K562 (cell line): ENCODE results near the gene NSMF. TPM values are rescaled to one million over a fixed set of nuclear protein-coding genes. Genes with fewer than 3 reads are reported as not detected.

Experiments used
- ATAC-seq: fragments of 200-7000 bp; cut with Tn5 transposase; 3 replicates; pipeline ENCODE4 v1.9.1; 2020; ENCODE audit warnings: moderate library complexity
- BruUV-seq: library from RNA; stranded (reverse); fragments of 400-500 nt; replicated peaks from 2 replicates; lab custom pipeline; 2021; lab: Mats Ljungman, UMichigan
- CTCF ChIA-PET: fragments of 300-600 bp; formaldehyde crosslinking; extraction: SDS; loops from one replicate; lab custom pipeline; 2021; ENCODE audit warnings: low intra/inter-chr PET ratio; lab: Yijun Ruan, JAX
- POLR2A ChIA-PET: fragments of 300-600, 350-650 bp; sonication (Branson Sonifier 250); formaldehyde crosslinking; extraction: SDS; loops from one replicate; lab custom pipeline; 2021; ENCODE audit warnings: antibody characterized with exemption, inconsistent platforms; lab: Yijun Ruan, JAX
- DNase-seq, 4 experiments: peaks; one replicate each; pipeline versions ENCODE4 v3.0.0 to v3.0.0-alpha.2; 2011 to 2018; ENCODE audit warnings: low spot score in 3 of 4, mixed read lengths in 3 of 4; ENCODE audit errors: extremely low read depth in 1 of 4
- FAIRE-seq: peaks from 2 replicates; lab custom pipeline; 2011; peaks lifted over from hg19 to GRCh38; lab: Jason Lieb, UNC
- H2AFZ ChIP-seq: 2 replicates; pipeline ENCODE4 v1.6.0; 2011; ENCODE audit warnings: low read depth, low read length, control low read depth, inconsistent platforms
- H3K27ac ChIP-seq: fragments of 200-600 bp; 3 replicates; pipeline ENCODE4 v1.8.0; 2011; ENCODE audit warnings: low read depth, mild to moderate bottlenecking, control low read depth, inconsistent platforms, low read length, moderate library complexity, mixed read lengths; ENCODE audit errors: extremely low read depth
- H3K27me3 ChIP-seq, 2 experiments: fragments of 300-600 bp in 1 of 2; 2 replicates in 1 of 2; 3 replicates in 1 of 2; pipeline versions ENCODE4 v1.6.0 to v1.8.0; 2011; ENCODE audit warnings: inconsistent platforms in 2 of 2, low read length in 2 of 2, mild to moderate bottlenecking in 1 of 2, mixed read lengths in 1 of 2, moderate library complexity in 1 of 2; ENCODE audit not compliant: control insufficient read depth in 2 of 2, insufficient read depth in 2 of 2
- H3K36me3 ChIP-seq: fragments of 300-600 bp; 3 replicates; pipeline ENCODE4 v1.8.0; 2011; ENCODE audit warnings: mild to moderate bottlenecking, low read length, inconsistent platforms; ENCODE audit not compliant: control insufficient read depth, insufficient read depth
- H3K4me1 ChIP-seq, 2 experiments: fragments of 200-600 bp in 1 of 2; replicated peaks in 1 of 2; 2 replicates in 1 of 2; 3 replicates in 1 of 2; pipeline versions ENCODE4 v1.5.1 to v1.8.0; 2011; ENCODE audit warnings: inconsistent platforms in 2 of 2, low read length in 2 of 2, mild to moderate bottlenecking in 1 of 2, mixed read lengths in 1 of 2, moderate library complexity in 1 of 2; ENCODE audit not compliant: control insufficient read depth in 2 of 2, insufficient read depth in 2 of 2
- H3K4me2 ChIP-seq: 2 replicates; pipeline ENCODE4 v1.6.1; 2011; ENCODE audit warnings: low read length, control low read depth, inconsistent platforms, mixed read lengths; ENCODE audit not compliant: insufficient read depth
- H3K4me3 ChIP-seq: fragments of 200-600 bp; sonication (generic), shearing (Covaris generic); 2 replicates; pipeline ENCODE4 v1.5.1; 2016; ENCODE audit warnings: control low read depth, inconsistent platforms
- H3K79me2 ChIP-seq: fragments of 200-600 bp; 3 replicates; pipeline ENCODE4 v1.8.0; 2011; ENCODE audit warnings: low read length, inconsistent platforms; ENCODE audit not compliant: control insufficient read depth, insufficient read depth
- H3K9ac ChIP-seq, 2 experiments: 2 replicates each; pipeline versions ENCODE4 v1.6.0 to v1.6.1; 2011; ENCODE audit warnings: low read depth in 2 of 2, low read length in 2 of 2, control low read depth in 1 of 2, inconsistent platforms in 1 of 2, mild to moderate bottlenecking in 1 of 2, mixed read lengths in 1 of 2; ENCODE audit not compliant: insufficient read depth in 1 of 2
- H3K9me1 ChIP-seq: one replicate; pipeline ENCODE4 v1.6.0; 2011; ENCODE audit warnings: inconsistent platforms, mild to moderate bottlenecking, low read length, moderate library complexity; ENCODE audit not compliant: control insufficient read depth, insufficient read depth
- H3K9me3 ChIP-seq: replicated peaks from 2 replicates; pipeline ENCODE4 v1.5.1; 2011; ENCODE audit warnings: low read depth, low read length, inconsistent platforms; ENCODE audit not compliant: control insufficient read depth, insufficient read depth
- H4K20me1 ChIP-seq: replicated peaks from 2 replicates; pipeline ENCODE4 v1.6.1; 2011; ENCODE audit warnings: low read length, inconsistent platforms, mixed read lengths; ENCODE audit not compliant: control insufficient read depth, insufficient read depth
- EP400 ChIP-seq: fragments of 450-650 bp; IDR thresholded peaks from 2 replicates; pipeline ENCODE4 v1.6.1; 2017; ENCODE audit warnings: antibody characterized with exemption, mild to moderate bottlenecking, moderate library complexity
- HNRNPK ChIP-seq: fragments of 200-400 bp; formaldehyde crosslinking; IDR thresholded peaks from one replicate; pipeline ENCODE4 v1.6.1; 2018; ENCODE audit warnings: mild to moderate bottlenecking, low read depth, low read length; ENCODE audit not compliant: poor library complexity, severe bottlenecking
- KDM4B ChIP-seq, 2 experiments: fragments of 450-650 bp in 1 of 2; sonication (generic) in 1 of 2; IDR thresholded peaks; 2 replicates each; pipeline ENCODE4 v1.6.1; 2016 to 2017; ENCODE audit warnings: borderline replicate concordance in 2 of 2, antibody characterized with exemption in 1 of 2, low read depth in 1 of 2, mild to moderate bottlenecking in 1 of 2
- PTBP1 ChIP-seq: fragments of 200-400 bp; formaldehyde crosslinking; IDR thresholded peaks from 2 replicates; pipeline ENCODE4 v1.6.1; 2017; ENCODE audit warnings: low read depth, low read length
- RBM34 ChIP-seq: fragments of 200-400 bp; formaldehyde crosslinking; IDR thresholded peaks from 2 replicates; pipeline ENCODE4 v1.6.1; 2018; ENCODE audit warnings: low read length, borderline replicate concordance; ENCODE audit not compliant: insufficient read depth
- RNF2 ChIP-seq: sonication (generic); IDR thresholded peaks from 2 replicates; pipeline ENCODE4 v1.6.1; 2016
- SAFB ChIP-seq: fragments of 200-400 bp; formaldehyde crosslinking; IDR thresholded peaks from 2 replicates; pipeline ENCODE4 v1.6.1; 2017; ENCODE audit warnings: low read depth, low read length, borderline replicate concordance
- ZNF124 ChIP-seq: sonication (generic); formaldehyde crosslinking; IDR thresholded peaks from 2 replicates; pipeline ENCODE4 v1.8.1; 2022; ENCODE audit warnings: missing genetic modification reagents
- WGBS: fragments of 100-300 bp; shearing (Covaris generic); methylation state at CpG from one replicate; pipeline ENCODE4 v1.1.6; 2016; ENCODE audit warnings: low coverage, mixed read lengths; ENCODE audit not compliant: insufficient coverage; ENCODE audit errors: missing lambda C conversion rate; 5-methylcytosine and 5-hydroxymethylcytosine counted together
- in situ Hi-C: fragments of 300-500 bp; cut with MboI; formaldehyde crosslinking; loops from 4 replicates; pipeline ENCODE4 v1.15.0; 2018; ENCODE audit warnings: inconsistent platforms, mixed read lengths
- intact Hi-C: fragments of 100-400 bp; cut with micrococcal nuclease; formaldehyde crosslinking; loops from 2 replicates; pipeline ENCODE4 v1.14.2; 2022
- polyA plus RNA-seq, 8 experiments: library from polyadenylated mRNA; depleted of rRNA in 4 of 8; stranded (reverse) in 5 of 8; unstranded in 3 of 8; fragments of >200 nt; fragmentation: Nextera tagmentation in 2 of 8; fragmentation: Illumina TruSeq in 1 of 8; extraction: Ambion mirVana in 2 of 8; extraction: Trizol in 1 of 8; gene quantifications; 2 replicates each; pipeline versions ENCODE4 v1.2.1 to v1.2.3, GENCODE V29; 2011 to 2014; ENCODE audit warnings: inconsistent platforms in 1 of 8, missing spikeins in 1 of 8
- total RNA-seq, 7 experiments: library from RNA; depleted of rRNA in 6 of 7; stranded (reverse); fragments of >200 nt in 6 of 7; fragmentation: Illumina TruSeq in 2 of 7; extraction: Trizol in 2 of 7; gene quantifications; 2 replicates each; pipeline versions ENCODE4 v1.2.1 to v1.2.3, GENCODE V29; 2011 to 2021; ENCODE audit warnings: low replicate concordance in 1 of 7
- TF ChIP-seq, protein P1 (sequence below): sonication (generic); formaldehyde crosslinking; IDR thresholded peaks from 2 replicates; pipeline ENCODE4 v1.8.0; 2022; ENCODE audit warnings: missing genetic modification reagents, mild to moderate bottlenecking, borderline replicate concordance

The NSMF gene
- total and polyA plus RNA-seq, 9 of the 15 experiments (the other 6 are each of a cell fraction or from before 2014, with no cell fraction given), result 0.20 to 82.7 (median 29.3) TPM

DNA sequence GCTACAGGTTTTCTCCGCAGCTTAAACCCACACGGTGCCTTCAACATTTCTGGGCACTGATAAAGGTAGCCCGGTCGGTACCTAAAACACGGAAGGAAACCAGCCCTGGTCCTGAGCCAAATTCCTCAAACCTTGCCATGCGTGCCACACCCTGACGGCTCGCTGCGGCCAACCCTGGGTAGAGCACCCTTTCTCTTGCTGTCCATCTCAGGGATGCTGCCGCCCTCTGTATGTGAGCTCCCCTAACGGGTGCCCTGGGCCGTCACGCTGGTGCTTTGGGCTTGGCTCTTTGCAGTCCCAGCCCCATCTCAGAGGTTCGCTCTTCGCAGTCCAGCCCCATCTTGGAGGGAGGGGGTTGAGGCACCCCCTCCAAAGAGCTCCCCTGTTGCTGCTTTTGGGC, 47.1 kb upstream of the NSMF start:
- Histone ChIP-seq H3K9ac (peak overlapping the region in 1 of 2 experiments; percentile 2; a peak in 1 of 4 replicates), H3K27me3 (peaks cover 18 to 30% of the 10 kb centered on the region in 2 experiments; a peak in 4 of 5 replicates), H3K27ac (no peak overlapping the region), H3K4me2 (no peak overlapping the region), H3K9me1 (no peaks in the 10 kb centered on the region), H3K4me1 (peaks cover 2 to 27% of the 10 kb centered on the region in 2 experiments; a peak in 4 of 5 replicates), H2AFZ (no peak overlapping the region), H3K9me3 (no peaks in the 10 kb centered on the region), H3K4me3 (no peak overlapping the region), H3K79me2 (no peaks in the 10 kb centered on the region), H3K36me3 (no peaks in the 10 kb centered on the region), H4K20me1 (no peaks in the 10 kb centered on the region)
- BruUV-seq, result no TSS peak
- TF ChIP-seq HNRNPK, result no peak
- no peak for TF ChIP-seq EP400
- TF ChIP-seq SAFB, result no peak
- no peak for TF ChIP-seq RBM34
- no peak for TF ChIP-seq RNF2
- TF ChIP-seq ZNF124 (CRISPR knock-in tag), result no peak
- TF ChIP-seq KDM4B (IDR thresholded peaks at IDR 0.05; ENCODE audit: borderline replicate concordance in 2 of 2, low read depth in 1 of 2), result no peak
- TF ChIP-seq, protein P1, sequence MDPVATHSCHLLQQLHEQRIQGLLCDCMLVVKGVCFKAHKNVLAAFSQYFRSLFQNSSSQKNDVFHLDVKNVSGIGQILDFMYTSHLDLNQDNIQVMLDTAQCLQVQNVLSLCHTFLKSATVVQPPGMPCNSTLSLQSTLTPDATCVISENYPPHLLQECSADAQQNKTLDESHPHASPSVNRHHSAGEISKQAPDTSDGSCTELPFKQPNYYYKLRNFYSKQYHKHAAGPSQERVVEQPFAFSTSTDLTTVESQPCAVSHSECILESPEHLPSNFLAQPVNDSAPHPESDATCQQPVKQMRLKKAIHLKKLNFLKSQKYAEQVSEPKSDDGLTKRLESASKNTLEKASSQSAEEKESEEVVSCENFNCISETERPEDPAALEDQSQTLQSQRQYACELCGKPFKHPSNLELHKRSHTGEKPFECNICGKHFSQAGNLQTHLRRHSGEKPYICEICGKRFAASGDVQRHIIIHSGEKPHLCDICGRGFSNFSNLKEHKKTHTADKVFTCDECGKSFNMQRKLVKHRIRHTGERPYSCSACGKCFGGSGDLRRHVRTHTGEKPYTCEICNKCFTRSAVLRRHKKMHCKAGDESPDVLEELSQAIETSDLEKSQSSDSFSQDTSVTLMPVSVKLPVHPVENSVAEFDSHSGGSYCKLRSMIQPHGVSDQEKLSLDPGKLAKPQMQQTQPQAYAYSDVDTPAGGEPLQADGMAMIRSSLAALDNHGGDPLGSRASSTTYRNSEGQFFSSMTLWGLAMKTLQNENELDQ (CRISPR knock-in tag), result no peak
- TF ChIP-seq PTBP1, result no peak
- no peak for ATAC-seq
- no peak for FAIRE-seq
- 41% methylated on average over 12 of the region's 15 CpGs for WGBS
- CTCF ChIA-PET, result no interaction called here
- POLR2A ChIA-PET, result interaction anchor here (0.7 kb wide), 1 partner anchor 38 kb away, joined by 4 read pairs; no protein-coding TSS in a partner anchor
- intact Hi-C loops, result no loop called here
- in situ Hi-C loops, result no loop called here
- DNase-seq, result no peak
